ENCODE measurements around the gene HYKK. TPM values are rescaled to one million over a fixed set of nuclear protein-coding genes. Genes with fewer than 3 reads are reported as not detected.

Gene HYKK
- total RNA-seq, 4 donors from 2014 or later, result 2.8 to 10.6 (median 6.9) TPM

- no peak for TF ChIP-seq CTCF (IDR thresholded peaks at IDR 0.05; ENCODE audit: low read depth)
Observed at GRCh38 chr15:78541744-78542034, 34.3 kb downstream of the HYKK start.

GRCh38 chr15:78542647-78543046 lies 35.3 kb downstream of the HYKK start:
- no peak for TF ChIP-seq CTCF (IDR thresholded peaks at IDR 0.05; ENCODE audit: low read depth)

GRCh38 chr15:78550194-78550593 lies 42.8 kb downstream of the HYKK start:
- no peak for TF ChIP-seq CTCF (IDR thresholded peaks at IDR 0.05; ENCODE audit: low read depth)

- no peak for TF ChIP-seq CTCF (IDR thresholded peaks at IDR 0.05; ENCODE audit: low read depth)
Observed at GRCh38 chr15:78550815-78551214, 43.4 kb downstream of the HYKK start.

GRCh38 chr15:78551902-78552301 lies 44.5 kb downstream of the HYKK start:
- no peak for TF ChIP-seq CTCF (IDR thresholded peaks at IDR 0.05; ENCODE audit: low read depth)

- TF ChIP-seq CTCF (IDR thresholded peaks at IDR 0.05; ENCODE audit: low read depth), result no peak
Observed at GRCh38 chr15:78552597-78552996, 45.2 kb downstream of the HYKK start.

GRCh38 chr15:78561490-78561889 lies 54.1 kb downstream of the HYKK start:
- no peak for TF ChIP-seq CTCF (IDR thresholded peaks at IDR 0.05; ENCODE audit: low read depth)

GRCh38 chr15:78563092-78563491 lies 55.7 kb downstream of the HYKK start:
- TF ChIP-seq CTCF (IDR thresholded peaks at IDR 0.05; ENCODE audit: low read depth), result no peak
